ENCODE results near the gene POU3F1.

DNA sequence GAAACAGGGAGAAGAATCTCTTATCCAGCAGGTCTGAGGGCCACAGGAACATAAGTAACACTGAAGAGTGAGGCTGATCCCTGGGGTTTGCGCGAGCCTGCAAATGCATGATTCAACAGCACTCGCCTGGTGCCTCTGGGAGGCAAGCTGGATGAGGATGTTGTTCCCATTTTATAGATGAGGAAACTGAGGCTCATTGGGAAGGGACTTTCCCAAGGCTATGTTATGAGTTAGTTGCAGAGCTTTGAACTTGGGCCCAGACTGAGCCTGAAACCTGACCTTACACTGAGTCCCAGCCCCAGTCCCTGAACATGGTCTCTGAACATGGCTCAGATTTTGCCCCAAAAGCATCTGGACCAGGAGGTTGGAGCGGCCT is 27.7 kb upstream of the POU3F1 start:
- TF ChIP-seq, protein P1, sequence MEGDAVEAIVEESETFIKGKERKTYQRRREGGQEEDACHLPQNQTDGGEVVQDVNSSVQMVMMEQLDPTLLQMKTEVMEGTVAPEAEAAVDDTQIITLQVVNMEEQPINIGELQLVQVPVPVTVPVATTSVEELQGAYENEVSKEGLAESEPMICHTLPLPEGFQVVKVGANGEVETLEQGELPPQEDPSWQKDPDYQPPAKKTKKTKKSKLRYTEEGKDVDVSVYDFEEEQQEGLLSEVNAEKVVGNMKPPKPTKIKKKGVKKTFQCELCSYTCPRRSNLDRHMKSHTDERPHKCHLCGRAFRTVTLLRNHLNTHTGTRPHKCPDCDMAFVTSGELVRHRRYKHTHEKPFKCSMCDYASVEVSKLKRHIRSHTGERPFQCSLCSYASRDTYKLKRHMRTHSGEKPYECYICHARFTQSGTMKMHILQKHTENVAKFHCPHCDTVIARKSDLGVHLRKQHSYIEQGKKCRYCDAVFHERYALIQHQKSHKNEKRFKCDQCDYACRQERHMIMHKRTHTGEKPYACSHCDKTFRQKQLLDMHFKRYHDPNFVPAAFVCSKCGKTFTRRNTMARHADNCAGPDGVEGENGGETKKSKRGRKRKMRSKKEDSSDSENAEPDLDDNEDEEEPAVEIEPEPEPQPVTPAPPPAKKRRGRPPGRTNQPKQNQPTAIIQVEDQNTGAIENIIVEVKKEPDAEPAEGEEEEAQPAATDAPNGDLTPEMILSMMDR (IDR thresholded peaks at IDR 0.05), result no peak
- no peak for TF ChIP-seq EZH2 (IDR thresholded peaks at IDR 0.05)

Measured in neural progenitor cell (in vitro differentiated cells).